Adipocyte (in vitro differentiated cells): ENCODE results near the gene MCTP1.

Experiments used
- DNase-seq: peaks from one replicate; pipeline ENCODE4 v3.0.0-alpha.2; 2015; ENCODE audit warnings: low read depth
- H3K27me3 ChIP-seq: replicated peaks from 2 replicates; pipeline ENCODE4 v1.7.0; 2013; ENCODE audit warnings: mild to moderate bottlenecking, low read length, moderate library complexity; ENCODE audit not compliant: control insufficient read depth, insufficient read depth
- H3K36me3 ChIP-seq: 2 replicates; pipeline ENCODE4 v1.7.0; 2013; ENCODE audit warnings: low read length, mild to moderate bottlenecking, moderate library complexity; ENCODE audit not compliant: control insufficient read depth, insufficient read depth, severe bottlenecking
- H3K4me1 ChIP-seq: 2 replicates; pipeline ENCODE4 v1.7.0; 2013; ENCODE audit warnings: mild to moderate bottlenecking, low read length, moderate library complexity; ENCODE audit not compliant: control insufficient read depth, insufficient read depth
- H3K4me3 ChIP-seq: 2 replicates; pipeline ENCODE4 v1.7.0; 2013; ENCODE audit warnings: mild to moderate bottlenecking, low read length, moderate library complexity
- H3K9ac ChIP-seq: 2 replicates; pipeline ENCODE4 v1.7.0; 2013; ENCODE audit warnings: mild to moderate bottlenecking, low read length, moderate library complexity
- H3K9me3 ChIP-seq: 2 replicates; pipeline ENCODE4 v1.7.0; 2013; ENCODE audit warnings: mild to moderate bottlenecking, low read length, moderate library complexity; ENCODE audit not compliant: control insufficient read depth

MCTP1 gene

DNA sequence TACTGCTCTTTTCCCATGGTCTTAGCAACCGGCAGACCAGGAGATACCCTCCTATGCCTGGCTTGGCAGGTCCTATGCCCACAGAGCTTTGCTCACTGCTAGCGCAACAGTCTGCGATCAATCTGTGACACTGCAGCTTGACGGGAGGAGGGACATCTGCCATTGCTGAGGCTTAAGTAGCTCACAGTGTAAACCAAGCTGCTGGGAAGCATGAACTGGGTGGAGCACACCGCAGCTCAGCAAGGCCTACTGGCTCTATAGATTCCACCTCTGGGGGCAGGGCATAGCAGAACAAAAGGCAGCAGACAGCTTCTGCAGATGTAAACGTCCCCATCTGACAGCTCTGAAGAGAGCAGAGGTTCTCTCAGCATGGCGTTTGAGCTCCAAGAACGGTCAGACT is 40.4 kb downstream of the MCTP1 start:
- Histone ChIP-seq H3K36me3 (no peaks in the 10 kb centered on the region), H3K4me3 (no peak overlapping the region), H3K4me1 (no peaks in the 10 kb centered on the region), H3K9ac (no peak overlapping the region), H3K27me3 (peaks cover 9% of the 10 kb centered on the region), H3K9me3 (no peaks in the 10 kb centered on the region)
- DNase-seq, result no peak

DNA sequence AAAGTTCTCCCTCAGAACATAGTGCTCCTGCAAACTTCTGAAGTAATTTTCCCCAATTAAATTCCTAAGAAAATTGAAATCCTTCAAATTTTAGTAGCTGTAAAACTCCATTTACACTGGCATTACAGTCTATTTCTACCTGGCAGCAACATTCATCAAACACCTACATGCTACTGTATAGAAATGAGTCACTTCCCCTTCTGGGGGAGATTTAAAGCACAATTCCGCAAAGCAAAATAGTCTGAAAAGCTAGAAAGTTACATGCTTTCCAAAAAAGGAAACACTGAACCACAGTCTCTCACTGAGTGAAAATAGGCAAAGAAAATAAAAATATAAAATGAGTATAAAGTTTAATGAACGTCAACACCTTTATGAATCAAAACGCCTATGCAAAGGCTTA is 43.3 kb downstream of the MCTP1 start:
- Histone ChIP-seq H3K9me3 (no peaks in the 10 kb centered on the region), H3K36me3 (no peaks in the 10 kb centered on the region), H3K4me3 (no peak overlapping the region), H3K4me1 (peaks cover 4% of the 10 kb centered on the region), H3K9ac (no peak overlapping the region), H3K27me3 (peaks cover 9% of the 10 kb centered on the region)
- no peak for DNase-seq

GRCh38 chr5:95241161-95241560 is 43.7 kb downstream of the MCTP1 start:
- Histone ChIP-seq H3K9me3 (no peaks in the 10 kb centered on the region), H3K36me3 (no peaks in the 10 kb centered on the region), H3K27me3 (peaks cover 9% of the 10 kb centered on the region), H3K4me1 (peaks cover 4% of the 10 kb centered on the region), H3K4me3 (no peak overlapping the region), H3K9ac (no peak overlapping the region)
- DNase-seq, result no peak

DNA sequence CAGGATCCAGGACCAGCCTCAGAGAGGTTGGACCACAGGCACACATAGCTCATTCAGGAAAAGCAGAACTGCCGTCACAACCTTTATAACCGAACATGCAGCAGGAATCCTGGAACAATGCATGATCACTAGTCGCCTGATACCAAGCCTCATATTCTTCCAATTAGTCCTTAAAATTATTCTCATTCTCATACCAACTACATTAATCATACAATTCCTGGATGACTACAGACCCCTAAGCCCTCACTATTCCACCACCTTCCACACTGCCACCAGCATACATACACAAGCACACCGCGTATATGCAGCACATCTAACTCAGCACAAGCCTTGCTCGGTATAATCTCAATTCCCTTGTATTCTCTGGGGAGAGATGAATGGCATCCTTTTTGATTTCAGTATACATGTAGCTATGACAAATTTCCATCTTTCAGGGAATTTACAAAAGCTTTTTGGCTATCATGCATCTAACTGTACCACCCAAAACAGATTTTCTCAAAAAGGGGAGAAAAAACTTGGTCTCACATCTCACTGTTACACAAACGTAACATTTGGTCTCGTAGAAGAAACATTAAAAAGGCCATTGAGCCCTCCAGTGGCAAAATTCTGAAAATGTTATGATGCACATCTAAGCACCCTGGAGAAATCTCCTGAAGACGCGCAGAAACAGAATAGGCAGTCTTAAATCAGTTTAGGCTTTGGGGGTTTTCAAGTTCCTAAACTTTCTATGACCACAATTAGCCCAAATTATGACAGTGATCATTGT is 46.2 kb downstream of the MCTP1 start:
- peaks cover 4% of the 10 kb centered on the region for H3K4me1 ChIP-seq
- H3K27me3 ChIP-seq, result peaks cover 9% of the 10 kb centered on the region
- H3K9ac ChIP-seq, result no peak overlapping the region
- H3K9me3 ChIP-seq, result no peaks in the 10 kb centered on the region
- peak overlapping the region; percentile 5 for H3K4me3 ChIP-seq
- H3K36me3 ChIP-seq, result no peaks in the 10 kb centered on the region
- DNase-seq, result peak; percentile 61

DNA sequence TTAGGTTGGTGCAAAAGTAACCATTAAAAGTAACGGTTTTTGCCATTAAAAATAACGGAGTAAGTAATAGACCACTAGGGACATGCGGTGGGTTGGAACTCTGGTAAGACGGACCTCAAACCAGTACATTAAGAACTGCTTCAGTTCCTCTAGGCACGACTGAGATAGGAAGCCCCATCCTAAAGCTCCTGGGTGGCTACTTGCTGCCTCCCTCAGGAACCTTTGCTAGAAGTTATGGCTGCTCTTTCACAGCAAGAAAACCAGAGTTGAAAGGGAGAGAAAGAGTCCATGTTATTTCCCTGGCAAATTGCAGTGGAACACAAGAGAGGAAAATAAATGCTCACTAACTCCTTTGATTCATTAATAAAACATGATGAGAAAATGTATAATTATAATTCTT is 47.6 kb downstream of the MCTP1 start:
- no peaks in the 10 kb centered on the region for H3K36me3 ChIP-seq
- DNase-seq, result no peak
- H3K27me3 ChIP-seq, result peaks cover 9% of the 10 kb centered on the region
- H3K4me1 ChIP-seq, result peaks cover 4% of the 10 kb centered on the region
- H3K4me3 ChIP-seq, result no peak overlapping the region
- no peak overlapping the region for H3K9ac ChIP-seq
- peaks cover 4% of the 10 kb centered on the region for H3K9me3 ChIP-seq

GRCh38 chr5:95235439-95235982 is 49.4 kb downstream of the MCTP1 start:
- Histone ChIP-seq H3K36me3 (no peaks in the 10 kb centered on the region), H3K27me3 (no peaks in the 10 kb centered on the region), H3K4me3 (no peak overlapping the region), H3K9ac (no peak overlapping the region), H3K9me3 (peaks cover 13% of the 10 kb centered on the region), H3K4me1 (peaks cover 4% of the 10 kb centered on the region)
- no peak for DNase-seq

- DNase-seq, result no peak
- no peaks in the 10 kb centered on the region for H3K4me1 ChIP-seq
- H3K27me3 ChIP-seq, result no peaks in the 10 kb centered on the region
- no peak overlapping the region for H3K4me3 ChIP-seq
- H3K36me3 ChIP-seq, result no peaks in the 10 kb centered on the region
- H3K9me3 ChIP-seq, result peaks cover 13% of the 10 kb centered on the region
- H3K9ac ChIP-seq, result no peak overlapping the region
Observed at GRCh38 chr5:95229646-95230045, 55.2 kb downstream of the MCTP1 start.

GRCh38 chr5:95224701-95225459 is 60.0 kb downstream of the MCTP1 start:
- Histone ChIP-seq H3K9ac (no peak overlapping the region), H3K36me3 (no peaks in the 10 kb centered on the region), H3K27me3 (no peaks in the 10 kb centered on the region), H3K9me3 (no peaks in the 10 kb centered on the region), H3K4me1 (no peaks in the 10 kb centered on the region), H3K4me3 (no peak overlapping the region)
- no peak for DNase-seq

GRCh38 chr5:95223566-95224258 is 61.2 kb downstream of the MCTP1 start:
- Histone ChIP-seq H3K27me3 (no peaks in the 10 kb centered on the region), H3K9me3 (no peaks in the 10 kb centered on the region), H3K4me1 (no peaks in the 10 kb centered on the region), H3K36me3 (no peaks in the 10 kb centered on the region), H3K4me3 (no peak overlapping the region), H3K9ac (no peak overlapping the region)
- no peak for DNase-seq

DNA sequence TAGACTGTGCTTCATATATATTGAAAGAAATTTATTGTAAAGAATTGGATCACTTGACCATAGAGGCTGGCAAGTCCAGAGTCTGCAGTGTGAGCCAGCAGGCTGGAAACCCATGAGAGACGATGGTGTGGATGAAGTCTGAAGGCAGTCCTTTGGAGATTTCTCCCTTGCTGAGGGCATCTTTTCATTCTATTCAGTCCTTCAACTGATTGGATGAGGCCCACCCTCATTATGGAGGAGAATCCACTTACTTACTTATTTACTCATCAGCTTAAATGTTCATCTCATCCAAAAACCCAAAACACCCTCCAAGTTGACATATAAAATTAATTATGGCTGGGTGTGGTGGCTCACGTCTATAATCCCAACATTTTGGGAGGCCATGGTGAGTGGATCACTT is 62.1 kb downstream of the MCTP1 start:
- Histone ChIP-seq H3K36me3 (no peaks in the 10 kb centered on the region), H3K27me3 (no peaks in the 10 kb centered on the region), H3K9ac (no peak overlapping the region), H3K4me1 (no peaks in the 10 kb centered on the region), H3K4me3 (no peak overlapping the region), H3K9me3 (no peaks in the 10 kb centered on the region)
- no peak for DNase-seq

- no peaks in the 10 kb centered on the region for H3K36me3 ChIP-seq
- H3K4me3 ChIP-seq, result no peak overlapping the region
Observed at GRCh38 chr5:95221234-95221633, 63.7 kb downstream of the MCTP1 start.

More at GRCh38 chr5:95221234-95221633, 63.7 kb downstream of the MCTP1 start:
- no peaks in the 10 kb centered on the region for H3K27me3 ChIP-seq
- no peak for DNase-seq
- no peaks in the 10 kb centered on the region for H3K4me1 ChIP-seq
- H3K9ac ChIP-seq, result no peak overlapping the region
- no peaks in the 10 kb centered on the region for H3K9me3 ChIP-seq
